H1 (cell line): ENCODE results near the gene ADAMTS17. TPM values are rescaled to one million over a fixed set of nuclear protein-coding genes. Genes with fewer than 3 reads are reported as not detected.

Source experiments
- CTCF ChIA-PET: fragments of 300-600 bp; sonication (Branson Sonifier 250); formaldehyde crosslinking; loops from one replicate; lab custom pipeline; 2021; ENCODE audit not compliant: partially characterized antibody; lab: Charles Lee
- POLR2A ChIA-PET: fragments of 300-600 bp; sonication (Branson Sonifier 250); formaldehyde crosslinking; loops from one replicate; lab custom pipeline; 2021; ENCODE audit warnings: inconsistent platforms; ENCODE audit not compliant: partially characterized antibody; lab: Charles Lee
- DNase-seq, 2 experiments: peaks; one replicate each; pipeline versions ENCODE4 v3.0.0 to v3.0.0-alpha.2; 2010 to 2022; ENCODE audit warnings: low spot score in 2 of 2, low read depth in 1 of 2, mixed read lengths in 1 of 2
- FAIRE-seq: peaks from 2 replicates; lab custom pipeline; 2011; peaks lifted over from hg19 to GRCh38; lab: Jason Lieb, UNC
- H2AFZ ChIP-seq: 2 replicates; pipeline ENCODE4 v1.8.1; 2012; ENCODE audit warnings: low read length, inconsistent platforms
- H2AK5ac ChIP-seq: 2 replicates; pipeline ENCODE4 v1.6.1; 2013; ENCODE audit warnings: low read depth, low read length
- H2BK120ac ChIP-seq: replicated peaks from 2 replicates; pipeline ENCODE3; 2013; ENCODE audit warnings: low read depth, low read length, inconsistent platforms
- H2BK12ac ChIP-seq: 2 replicates; pipeline ENCODE4 v1.6.1; 2013; ENCODE audit warnings: low read depth, low read length
- H2BK15ac ChIP-seq: 2 replicates; pipeline ENCODE4 v1.6.1; 2013; ENCODE audit warnings: low read length
- H2BK20ac ChIP-seq: 2 replicates; pipeline ENCODE4 v1.6.1; 2013; ENCODE audit warnings: low read length
- H2BK5ac ChIP-seq: 2 replicates; pipeline ENCODE4 v1.6.1; 2013; ENCODE audit warnings: low read depth, low read length
- H3K14ac ChIP-seq: 2 replicates; pipeline ENCODE4 v1.6.1; 2013; ENCODE audit warnings: inconsistent platforms; ENCODE audit not compliant: insufficient read length
- H3K18ac ChIP-seq: 2 replicates; pipeline ENCODE4 v1.6.1; 2013; ENCODE audit warnings: low read length; ENCODE audit errors: extremely low read depth
- H3K23ac ChIP-seq: 2 replicates; pipeline ENCODE4 v1.6.1; 2013; ENCODE audit warnings: inconsistent platforms; ENCODE audit not compliant: insufficient read length
- H3K23me2 ChIP-seq: 2 replicates; pipeline ENCODE4 v1.6.1; 2013; ENCODE audit warnings: low read depth, low read length
- H3K27ac ChIP-seq: 2 replicates; pipeline ENCODE4 v1.6.1; 2011; ENCODE audit warnings: low read depth, low read length, inconsistent platforms
- H3K27me3 ChIP-seq, 4 experiments: replicated peaks in 1 of 4; 1 replicate in 1 of 4; 2 replicates in 3 of 4; pipeline versions ENCODE4 v1.6.1 to v1.8.1; 2011 to 2013; ENCODE audit warnings: low read length in 3 of 4, mild to moderate bottlenecking in 3 of 4, inconsistent platforms in 2 of 4, mixed read lengths in 2 of 4, moderate library complexity in 1 of 4; ENCODE audit not compliant: control insufficient read depth in 3 of 4, insufficient read depth in 3 of 4; ENCODE audit errors: extremely low read depth in 1 of 4
- H3K36me3 ChIP-seq, 4 experiments: 2 replicates each; pipeline versions ENCODE4 v1.6.1 to v1.8.1; 2011 to 2013; ENCODE audit warnings: mild to moderate bottlenecking in 4 of 4, low read length in 3 of 4, moderate library complexity in 2 of 4, control low read depth in 1 of 4, inconsistent platforms in 1 of 4; ENCODE audit not compliant: insufficient read depth in 4 of 4, control insufficient read depth in 2 of 4
- H3K4ac ChIP-seq: replicated peaks from 2 replicates; pipeline ENCODE3; 2013; ENCODE audit warnings: low read length, low read depth, mixed read lengths, inconsistent platforms; ENCODE audit not compliant: insufficient read length
- H3K4me1 ChIP-seq, 4 experiments: replicated peaks in 1 of 4; 1 replicate in 1 of 4; 2 replicates in 3 of 4; pipeline versions ENCODE4 v1.6.1 to v1.8.1; 2011 to 2013; ENCODE audit warnings: low read length in 3 of 4, inconsistent platforms in 2 of 4, mixed read lengths in 1 of 4; ENCODE audit not compliant: insufficient read depth in 4 of 4, control insufficient read depth in 3 of 4
- H3K4me2 ChIP-seq, 2 experiments: 2 replicates each; pipeline versions ENCODE4 v1.6.1 to v1.8.1; 2011 to 2013; ENCODE audit warnings: low read depth in 2 of 2, low read length in 2 of 2, control low read depth in 1 of 2, inconsistent platforms in 1 of 2, mild to moderate bottlenecking in 1 of 2; ENCODE audit not compliant: insufficient read depth in 1 of 2
- H3K4me3 ChIP-seq, 4 experiments: fragments of 200-600, 300-600 bp in 1 of 4; sonication (generic), shearing (Covaris generic), sonication (Bioruptor Twin) in 1 of 4; 2 replicates each; pipeline versions ENCODE4 v1.5.1 to v1.8.1; 2011 to 2016; ENCODE audit warnings: low read length in 4 of 4, low read depth in 3 of 4, control low read depth in 2 of 4, inconsistent platforms in 2 of 4, mild to moderate bottlenecking in 2 of 4, mixed read lengths in 1 of 4, moderate library complexity in 1 of 4; ENCODE audit not compliant: insufficient read depth in 2 of 4; ENCODE audit errors: extremely low read depth in 1 of 4
- H3K56ac ChIP-seq: replicated peaks from 2 replicates; pipeline ENCODE3; 2013; ENCODE audit warnings: low read depth, mild to moderate bottlenecking, mixed read lengths, low read length, inconsistent platforms; ENCODE audit not compliant: insufficient read length
- H3K79me1 ChIP-seq: 2 replicates; pipeline ENCODE4 v1.6.1; 2013; ENCODE audit warnings: low read depth, low read length, control low read depth
- H3K79me2 ChIP-seq, 2 experiments: 2 replicates each; pipeline versions ENCODE4 v1.6.1 to v1.8.1; 2012 to 2013; ENCODE audit warnings: low read length in 2 of 2, mild to moderate bottlenecking in 2 of 2, inconsistent platforms in 1 of 2; ENCODE audit not compliant: insufficient read depth in 2 of 2, control insufficient read depth in 1 of 2
- H3K9ac ChIP-seq, 4 experiments: replicated peaks in 1 of 4; 1 replicate in 1 of 4; 2 replicates in 3 of 4; pipeline versions ENCODE4 v1.6.1 to v1.8.1; 2011 to 2013; ENCODE audit warnings: low read depth in 3 of 4, low read length in 3 of 4, control low read depth in 2 of 4, mild to moderate bottlenecking in 2 of 4, moderate library complexity in 2 of 4, inconsistent platforms in 1 of 4; ENCODE audit errors: extremely low read depth in 1 of 4
- H3K9me3 ChIP-seq, 2 experiments: 2 replicates each; pipeline versions ENCODE4 v1.6.1 to v1.8.1; 2012 to 2013; ENCODE audit warnings: mild to moderate bottlenecking in 2 of 2, moderate library complexity in 2 of 2, control low read depth in 1 of 2, inconsistent platforms in 1 of 2, low read depth in 1 of 2, low read length in 1 of 2, mixed read lengths in 1 of 2; ENCODE audit not compliant: insufficient read depth in 2 of 2
- H4K20me1 ChIP-seq, 2 experiments: replicated peaks in 1 of 2; 2 replicates each; pipeline versions ENCODE3 to v1.8.1; 2011 to 2013; ENCODE audit warnings: inconsistent platforms in 2 of 2, low read length in 2 of 2, mild to moderate bottlenecking in 1 of 2; ENCODE audit not compliant: insufficient read depth in 2 of 2, control insufficient read depth in 1 of 2
- H4K5ac ChIP-seq: 2 replicates; pipeline ENCODE4 v1.6.1; 2013; ENCODE audit warnings: low read length, low read depth, mixed read lengths, inconsistent platforms; ENCODE audit not compliant: insufficient read length
- H4K8ac ChIP-seq: 2 replicates; pipeline ENCODE4 v1.8.0; 2013; ENCODE audit warnings: mild to moderate bottlenecking, moderate library complexity, low read length, inconsistent platforms; ENCODE audit not compliant: insufficient read depth; ENCODE audit errors: extremely low read depth
- H4K91ac ChIP-seq: replicated peaks from 2 replicates; pipeline ENCODE3; 2013; ENCODE audit warnings: low read length, mixed read lengths, inconsistent platforms; ENCODE audit not compliant: insufficient read length
- BRCA1 ChIP-seq: IDR thresholded peaks from 2 replicates; pipeline ENCODE4 v1.6.1; 2012; ENCODE audit warnings: low read depth, low read length, improper control_type of control experiment
- CHD2 ChIP-seq: IDR thresholded peaks from 2 replicates; pipeline ENCODE4 v1.6.1; 2012; ENCODE audit warnings: low read length, improper control_type of control experiment
- JUN ChIP-seq: IDR thresholded peaks from 2 replicates; pipeline ENCODE4 v1.6.1; 2011; ENCODE audit warnings: low read depth, mild to moderate bottlenecking, improper control_type of control experiment, low read length
- KDM4A ChIP-seq: IDR thresholded peaks from one replicate; pipeline ENCODE4 v1.7.1; 2012; ENCODE audit warnings: low read depth, mild to moderate bottlenecking, moderate library complexity, low read length, inconsistent platforms; ENCODE audit not compliant: severe bottlenecking
- MAX ChIP-seq: IDR thresholded peaks from 2 replicates; pipeline ENCODE4 v1.6.1; 2012; ENCODE audit warnings: inconsistent platforms
- RAD21 ChIP-seq, 2 experiments: IDR thresholded peaks in 1 of 2; conservative IDR thresholded peaks in 1 of 2; 2 replicates each; pipeline ENCODE4 v1.6.1; 2011; ENCODE audit warnings: low read depth in 2 of 2, low read length in 2 of 2, improper control_type of control experiment in 1 of 2, inconsistent platforms in 1 of 2, mild to moderate bottlenecking in 1 of 2, moderate library complexity in 1 of 2
- RXRA ChIP-seq: IDR thresholded peaks from 2 replicates; pipeline ENCODE4 v1.6.1; 2011; ENCODE audit warnings: low read depth, mild to moderate bottlenecking, low read length, moderate library complexity; ENCODE audit not compliant: insufficient read depth
- SIX5 ChIP-seq: IDR thresholded peaks from 2 replicates; pipeline ENCODE4 v1.6.1; 2011; ENCODE audit warnings: mild to moderate bottlenecking, low read depth, low read length
- SP1 ChIP-seq: IDR thresholded peaks from 2 replicates; pipeline ENCODE4 v1.6.1; 2011; ENCODE audit warnings: low read depth, low read length
- SP4 ChIP-seq: IDR thresholded peaks from 2 replicates; pipeline ENCODE4 v1.6.1; 2012; ENCODE audit warnings: low read length, inconsistent platforms
- SUZ12 ChIP-seq: fragments of 200-600 bp; sonication (generic); IDR thresholded peaks from 2 replicates; pipeline ENCODE4 v1.6.1; 2012; ENCODE audit warnings: mild to moderate bottlenecking, inconsistent platforms, low read length, moderate library complexity, mixed read lengths
- TBP ChIP-seq: IDR thresholded peaks from 2 replicates; pipeline ENCODE4 v1.6.1; 2011; ENCODE audit warnings: low read depth, low read length, improper control_type of control experiment
- TEAD4 ChIP-seq: IDR thresholded peaks from 2 replicates; pipeline ENCODE4 v1.6.1; 2012; ENCODE audit warnings: low read depth, low read length, inconsistent platforms, mixed read lengths
- WGBS, 2 experiments: shearing (Covaris generic) in 1 of 2; methylation state at CpG; one replicate each; pipeline versions ENCODE4 v1.1.6 to v1.1.7; 2013 to 2015; ENCODE audit warnings: low lambda C conversion rate in 2 of 2, mixed read lengths in 2 of 2, inconsistent platforms in 1 of 2, low coverage in 1 of 2, missing lambda C conversion rate in 1 of 2; ENCODE audit not compliant: insufficient replicate concordance in 2 of 2, insufficient coverage in 1 of 2, insufficient read length in 1 of 2; ENCODE audit errors: extremely low coverage in 1 of 2, missing lambda C conversion rate in 1 of 2; 5-methylcytosine and 5-hydroxymethylcytosine counted together
- polyA plus RNA-seq, 7 experiments: library from polyadenylated mRNA; depleted of rRNA in 3 of 7; stranded (reverse) in 5 of 7; unstranded in 2 of 7; fragments of >200 nt in 5 of 7; fragments of 200-250 nt in 2 of 7; gene quantifications; 1 replicate in 5 of 7; 2 replicates in 1 of 7; 4 replicates in 1 of 7; pipeline versions ENCODE4 v1.2.1 to v1.2.3, GENCODE V29; 2011 to 2013; ENCODE audit warnings: missing spikeins in 2 of 7, mixed read lengths in 2 of 7
- total RNA-seq: library from RNA; stranded (reverse); fragmentation: NEBNext Ultra II Directional; extraction: Animal tissue kit (Norgen Biotek cat#: 25700); gene quantifications from 2 replicates; pipeline ENCODE4 v1.2.1, GENCODE V29; 2021

ADAMTS17 gene
- total and polyA plus RNA-seq, 2 of the 8 experiments (the other 6 are each of a cell fraction or from before 2014, with no cell fraction given): 0.51 to 1.7 TPM

GRCh38 chr15:100309109-100310040 lies 32.4 kb downstream of the ADAMTS17 start:
- no peak overlapping the region for H4K91ac ChIP-seq
- no peaks in the 10 kb centered on the region for H3K4me1 ChIP-seq
- H3K14ac ChIP-seq: no peak overlapping the region
- DNase-seq (no peak), FAIRE-seq (no peak)
- H3K23me2 ChIP-seq: no peaks in the 10 kb centered on the region
- no peaks in the 10 kb centered on the region for H4K20me1 ChIP-seq
- no peak overlapping the region for H2AK5ac ChIP-seq
- no peak overlapping the region for H3K23ac ChIP-seq
- H3K56ac ChIP-seq: no peak overlapping the region
- no peak overlapping the region for H2BK5ac ChIP-seq
- no peaks in the 10 kb centered on the region for H3K79me2 ChIP-seq
- H3K36me3 ChIP-seq: no peaks in the 10 kb centered on the region
- 93% methylated on average over 25 of the region's 25 CpGs; no CpG with 5 or more reads in 1 of the 2 experiments for WGBS, 2 experiments
- no peak overlapping the region for H3K27ac ChIP-seq
- no peak overlapping the region for H3K18ac ChIP-seq
- H2AFZ ChIP-seq: no peak overlapping the region
- H3K9me3 ChIP-seq: no peaks in the 10 kb centered on the region; a peak in 1 of 4 replicates
- no peak overlapping the region for H4K8ac ChIP-seq
- ChIA-PET POLR2A (no interaction called here), CTCF (no interaction called here)
- no peak overlapping the region for H3K4me3 ChIP-seq
- H2BK15ac ChIP-seq: no peak overlapping the region
- no peak overlapping the region for H3K9ac ChIP-seq
- no peak overlapping the region for H2BK12ac ChIP-seq
- no peak overlapping the region for H2BK120ac ChIP-seq
- H3K4me2 ChIP-seq: no peak overlapping the region
- H2BK20ac ChIP-seq: no peak overlapping the region
- no peaks in the 10 kb centered on the region for H3K79me1 ChIP-seq
- H3K4ac ChIP-seq: no peak overlapping the region
- no peak overlapping the region for H4K5ac ChIP-seq
- H3K27me3 ChIP-seq: no peaks in the 10 kb centered on the region
- TF ChIP-seq SP4 (no peak), JUN (no peak), TBP (no peak), RAD21 (IDR thresholded peaks at IDR 0.05 in 1 of 2, conservative IDR thresholded peaks at IDR 0.05 in 1 of 2; ENCODE audit: low read depth in 2 of 2, low read length in 2 of 2) (no peak), TEAD4 (no peak), RXRA (no peak), KDM4A (no peak), BRCA1 (no peak), MAX (no peak), SUZ12 (no peak), SIX5 (no peak), SP1 (no peak), CHD2 (no peak)
